SK-N-SH (cell line): ENCODE measurements around the gene TELO2. TPM values are rescaled to one million over a fixed set of nuclear protein-coding genes. Genes with fewer than 3 reads are reported as not detected.

Source experiments
- CTCF ChIA-PET: fragments of 300-600, 350-600 bp; formaldehyde crosslinking; extraction: SDS; loops from one replicate; lab custom pipeline; 2021; lab: Yijun Ruan, JAX
- POLR2A ChIA-PET: fragments of 350-600 bp; sonication (Branson Sonifier 250); formaldehyde crosslinking; extraction: SDS; loops from one replicate; lab custom pipeline; 2020; ENCODE audit warnings: antibody characterized with exemption, inconsistent platforms; lab: Yijun Ruan, JAX
- DNase-seq: peaks from one replicate; pipeline ENCODE4 v3.0.0; 2012
- H2AFZ ChIP-seq: fragments of 200-600 bp; sonication (generic); 2 replicates; pipeline ENCODE4 v1.8.1; 2016; ENCODE audit warnings: antibody characterized with exemption, mild to moderate bottlenecking, low read depth
- H3F3A ChIP-seq: fragments of 200-600 bp; sonication (generic); replicated peaks from 2 replicates; pipeline ENCODE3; 2016; ENCODE audit warnings: antibody characterized with exemption, mild to moderate bottlenecking; ENCODE audit not compliant: insufficient read depth
- H3K27ac ChIP-seq, 2 experiments: fragments of 200-500 bp in 1 of 2; fragments of 200-600 bp in 1 of 2; sonication (Bioruptor generic) in 1 of 2; sonication (generic), shearing (Covaris generic) in 1 of 2; 2 replicates each; pipeline versions ENCODE4 v1.5.1 to v1.6.1; 2014 to 2016; ENCODE audit warnings: low read depth in 2 of 2, inconsistent platforms in 1 of 2, low read length in 1 of 2, mild to moderate bottlenecking in 1 of 2, mixed read lengths in 1 of 2
- H3K27me3 ChIP-seq: fragments of 200-600 bp; sonication (generic), shearing (Covaris generic); 2 replicates; pipeline ENCODE4 v1.6.1; 2016; ENCODE audit warnings: mixed run types; ENCODE audit not compliant: insufficient read depth
- H3K36me3 ChIP-seq, 2 experiments: fragments of 200-500 bp in 1 of 2; fragments of 200-600 bp in 1 of 2; sonication (Bioruptor generic) in 1 of 2; sonication (generic) in 1 of 2; replicated peaks in 1 of 2; 2 replicates each; pipeline versions ENCODE3 to v1.5.1; 2014 to 2016; ENCODE audit warnings: low read length in 1 of 2, mild to moderate bottlenecking in 1 of 2; ENCODE audit not compliant: insufficient read depth in 2 of 2, control insufficient read depth in 1 of 2
- H3K4me1 ChIP-seq, 2 experiments: fragments of 200-500 bp in 1 of 2; fragments of 200-600 bp in 1 of 2; sonication (Bioruptor generic) in 1 of 2; sonication (generic), shearing (Covaris generic) in 1 of 2; 2 replicates each; pipeline versions ENCODE4 v1.5.1 to v1.6.1; 2014 to 2016; ENCODE audit warnings: low read depth in 1 of 2, low read length in 1 of 2, mixed run types in 1 of 2; ENCODE audit not compliant: insufficient read depth in 2 of 2, control insufficient read depth in 1 of 2
- H3K4me2 ChIP-seq: fragments of 200-600 bp; sonication (generic), shearing (Covaris generic); 2 replicates; pipeline ENCODE4 v1.6.1; 2017; ENCODE audit warnings: mixed run types
- H3K4me3 ChIP-seq, 2 experiments: fragments of 200-500 bp in 1 of 2; fragments of 200-600 bp in 1 of 2; sonication (Bioruptor generic) in 1 of 2; sonication (generic), shearing (Covaris generic) in 1 of 2; 2 replicates each; pipeline versions ENCODE4 v1.5.1 to v1.8.1; 2014 to 2016; ENCODE audit warnings: low read depth in 2 of 2, inconsistent platforms in 1 of 2, low read length in 1 of 2, mild to moderate bottlenecking in 1 of 2, mixed read lengths in 1 of 2, moderate library complexity in 1 of 2
- H3K79me2 ChIP-seq: fragments of 200-600 bp; sonication (generic); 2 replicates; pipeline ENCODE4 v1.8.1; 2017; ENCODE audit warnings: mild to moderate bottlenecking; ENCODE audit not compliant: insufficient read depth
- H3K9ac ChIP-seq: fragments of 200-600 bp; sonication (generic); 2 replicates; pipeline ENCODE4 v1.6.1; 2017; ENCODE audit warnings: mixed run types
- H3K9me2 ChIP-seq: fragments of 200-600 bp; sonication (generic); 2 replicates; pipeline ENCODE4 v1.6.1; 2017; ENCODE audit warnings: mixed run types
- H3K9me3 ChIP-seq: fragments of 200-600 bp; sonication (generic); 2 replicates; pipeline ENCODE4 v1.6.1; 2017; ENCODE audit warnings: mixed run types, mild to moderate bottlenecking, moderate library complexity
- H4K20me1 ChIP-seq: fragments of 200-600 bp; sonication (generic); 2 replicates; pipeline ENCODE4 v1.6.1; 2017; ENCODE audit warnings: mild to moderate bottlenecking, mixed run types; ENCODE audit not compliant: insufficient read depth
- CHD2 ChIP-seq: fragments of 150-350 bp; IDR thresholded peaks from 2 replicates; pipeline ENCODE4 v1.6.1; 2018; ENCODE audit warnings: low read length; ENCODE audit not compliant: partially characterized antibody
- CTCF ChIP-seq: fragments of 200-600 bp; sonication (generic); IDR thresholded peaks from 2 replicates; pipeline ENCODE4 v1.6.1; 2017; ENCODE audit warnings: antibody characterized with exemption, mild to moderate bottlenecking, moderate library complexity
- EZH2phosphoT487 ChIP-seq: fragments of 200-600 bp; sonication (generic); IDR thresholded peaks from 2 replicates; pipeline ENCODE4 v1.6.1; 2017; ENCODE audit warnings: low read depth, mixed run types, mild to moderate bottlenecking, antibody characterized with exemption, moderate library complexity, borderline replicate concordance
- FOXJ3 ChIP-seq: sonication (generic); formaldehyde crosslinking; IDR thresholded peaks from 2 replicates; pipeline ENCODE4 v1.5.1; 2020; ENCODE audit warnings: mild to moderate bottlenecking, missing genetic modification reagents
- FOXM1 ChIP-seq: IDR thresholded peaks from 2 replicates; pipeline ENCODE4 v1.4.0; 2012; ENCODE audit warnings: low read depth, mild to moderate bottlenecking
- IRF3 ChIP-seq: fragments of 150-350 bp; IDR thresholded peaks from 2 replicates; pipeline ENCODE4 v1.6.1; 2016; ENCODE audit warnings: mild to moderate bottlenecking, low read depth, low read length
- MAX ChIP-seq: IDR thresholded peaks from 2 replicates; pipeline ENCODE4 v1.4.0; 2012; ENCODE audit warnings: low read depth
- MXI1 ChIP-seq: IDR thresholded peaks from 2 replicates; pipeline ENCODE4 v1.6.1; 2012; ENCODE audit warnings: mild to moderate bottlenecking, low read depth, low read length, improper control_type of control experiment
- NFIC ChIP-seq: IDR thresholded peaks from 2 replicates; pipeline ENCODE4 v1.4.0; 2012; ENCODE audit warnings: borderline replicate concordance
- POLR2AphosphoS5 ChIP-seq: IDR thresholded peaks from 2 replicates; pipeline ENCODE4 v1.6.1; 2012; ENCODE audit warnings: low read depth, low read length
- REST ChIP-seq: IDR thresholded peaks from 2 replicates; pipeline ENCODE4 v1.6.1; 2012; ENCODE audit warnings: mild to moderate bottlenecking, low read depth, low read length, moderate library complexity
- RXRA ChIP-seq: IDR thresholded peaks from 2 replicates; pipeline ENCODE4 v1.4.0; 2012; ENCODE audit warnings: low read depth, mild to moderate bottlenecking, borderline replicate concordance
- SIN3A ChIP-seq: IDR thresholded peaks from 2 replicates; pipeline ENCODE4 v1.6.1; 2012; ENCODE audit warnings: low read depth, mild to moderate bottlenecking, low read length, moderate library complexity, borderline replicate concordance
- TCF12 ChIP-seq: IDR thresholded peaks from 2 replicates; pipeline ENCODE4 v1.4.0; 2012
- TEAD4 ChIP-seq: IDR thresholded peaks from 2 replicates; pipeline ENCODE4 v1.4.0; 2012; ENCODE audit warnings: mild to moderate bottlenecking, borderline replicate concordance; ENCODE audit not compliant: insufficient read depth
- USF1 ChIP-seq: IDR thresholded peaks from 2 replicates; pipeline ENCODE4 v1.4.0; 2012; ENCODE audit warnings: low read depth, borderline replicate concordance
- ZBTB33 ChIP-seq: IDR thresholded peaks from 2 replicates; pipeline ENCODE4 v1.4.0; 2012; ENCODE audit warnings: low read depth, borderline replicate concordance
- WGBS: methylation state at CpG from one replicate; pipeline ENCODE4 v1.1.6; 2017; ENCODE audit warnings: low lambda C conversion rate; 5-methylcytosine and 5-hydroxymethylcytosine counted together
- polyA plus RNA-seq, 3 experiments: library from polyadenylated mRNA; depleted of rRNA; stranded (reverse); fragments of >200 nt; gene quantifications; 2 replicates each; pipeline ENCODE4 v1.2.3, GENCODE V29; 2012

TELO2 gene
- polyA plus RNA-seq, 1 of the 3 experiments (the other 2 are of a cell fraction), result 24.2 TPM

- peaks cover 0 to 21% of the 10 kb centered on the region in 2 experiments for H3K36me3 ChIP-seq
- POLR2A ChIA-PET, result no interaction called here
- no peaks in the 10 kb centered on the region for H4K20me1 ChIP-seq
- H3K27me3 ChIP-seq, result no peaks in the 10 kb centered on the region
- H3K9me3 ChIP-seq, result no peaks in the 10 kb centered on the region
- H3K27ac ChIP-seq, result no peak overlapping the region
- no peak for DNase-seq
- H2AFZ ChIP-seq, result no peak overlapping the region
- CTCF ChIA-PET, result no interaction called here
- no peaks in the 10 kb centered on the region for H3K9me2 ChIP-seq
- TF ChIP-seq IRF3, result no peak
- TF ChIP-seq, all 33 proteins: peak for 0
- WGBS, result 100% methylated on average over 10 of the region's 30 CpGs
- H3K9ac ChIP-seq, result no peak overlapping the region
- no peak overlapping the region for H3K4me2 ChIP-seq
- no peak overlapping the region for H3K4me3 ChIP-seq
- no peaks in the 10 kb centered on the region for H3F3A ChIP-seq
- no peaks in the 10 kb centered on the region for H3K4me1 ChIP-seq
- no peaks in the 10 kb centered on the region for H3K79me2 ChIP-seq
These were observed 44.5 kb upstream of the TELO2 start for GRCh38 chr16:1448536-1449116.

GRCh38 chr16:1449201-1449788, 43.9 kb upstream of the TELO2 start:
- WGBS, result 88% methylated on average over 16 of the region's 25 CpGs
- CTCF ChIA-PET, result no interaction called here
- TF ChIP-seq TCF12, result no peak
- TF ChIP-seq POLR2AphosphoS5, result no peak
- TF ChIP-seq RXRA, result no peak
- no peak for TF ChIP-seq MAX
- TF ChIP-seq CHD2, result no peak
- TF ChIP-seq ZBTB33, result no peak
- TF ChIP-seq USF1, result no peak
- TF ChIP-seq MXI1, result no peak
- TF ChIP-seq NFIC, result no peak
- no peak for TF ChIP-seq FOXM1
- no peak for TF ChIP-seq TEAD4
- no peak for TF ChIP-seq CTCF
- no peak for TF ChIP-seq FOXJ3 (CRISPR knock-in tag)
- no peak for TF ChIP-seq REST
- no peak for TF ChIP-seq EZH2phosphoT487
- TF ChIP-seq SIN3A, result no peak

More at GRCh38 chr16:1449201-1449788, 43.9 kb upstream of the TELO2 start:
- no peak overlapping the region for H2AFZ ChIP-seq
- H3K27me3 ChIP-seq, result no peaks in the 10 kb centered on the region
- H3K4me3 ChIP-seq, result no peak overlapping the region
- H3K9me3 ChIP-seq, result no peaks in the 10 kb centered on the region
- no peak overlapping the region for H3K4me2 ChIP-seq
- H4K20me1 ChIP-seq, result no peaks in the 10 kb centered on the region
- no peak overlapping the region for H3K9ac ChIP-seq
- no peaks in the 10 kb centered on the region for H3K79me2 ChIP-seq
- POLR2A ChIA-PET, result no interaction called here
- no peak for DNase-seq
- no peaks in the 10 kb centered on the region for H3K9me2 ChIP-seq
- H3K4me1 ChIP-seq, result no peaks in the 10 kb centered on the region
- no peaks in the 10 kb centered on the region for H3F3A ChIP-seq
- no peak overlapping the region for H3K27ac ChIP-seq
- H3K36me3 ChIP-seq, result peaks cover 0 to 27% of the 10 kb centered on the region in 2 experiments
